HG02943 (cell line): ENCODE results near the gene GAL3ST3.
"Not testable (repeated sequence)": the region's sequence is repeated elsewhere in the genome, so short reads cannot be mapped to it uniquely, and the experiment has no call there.

Experiments
- ATAC-seq: cut with Tn5 transposase; IDR thresholded peaks from one replicate; pipeline ENCODE4 v1.9.1; 2021; ENCODE audit warnings: mild to moderate bottlenecking, low read depth, moderate library complexity; ENCODE audit not compliant: unreplicated experiment

GAL3ST3 gene

DNA sequence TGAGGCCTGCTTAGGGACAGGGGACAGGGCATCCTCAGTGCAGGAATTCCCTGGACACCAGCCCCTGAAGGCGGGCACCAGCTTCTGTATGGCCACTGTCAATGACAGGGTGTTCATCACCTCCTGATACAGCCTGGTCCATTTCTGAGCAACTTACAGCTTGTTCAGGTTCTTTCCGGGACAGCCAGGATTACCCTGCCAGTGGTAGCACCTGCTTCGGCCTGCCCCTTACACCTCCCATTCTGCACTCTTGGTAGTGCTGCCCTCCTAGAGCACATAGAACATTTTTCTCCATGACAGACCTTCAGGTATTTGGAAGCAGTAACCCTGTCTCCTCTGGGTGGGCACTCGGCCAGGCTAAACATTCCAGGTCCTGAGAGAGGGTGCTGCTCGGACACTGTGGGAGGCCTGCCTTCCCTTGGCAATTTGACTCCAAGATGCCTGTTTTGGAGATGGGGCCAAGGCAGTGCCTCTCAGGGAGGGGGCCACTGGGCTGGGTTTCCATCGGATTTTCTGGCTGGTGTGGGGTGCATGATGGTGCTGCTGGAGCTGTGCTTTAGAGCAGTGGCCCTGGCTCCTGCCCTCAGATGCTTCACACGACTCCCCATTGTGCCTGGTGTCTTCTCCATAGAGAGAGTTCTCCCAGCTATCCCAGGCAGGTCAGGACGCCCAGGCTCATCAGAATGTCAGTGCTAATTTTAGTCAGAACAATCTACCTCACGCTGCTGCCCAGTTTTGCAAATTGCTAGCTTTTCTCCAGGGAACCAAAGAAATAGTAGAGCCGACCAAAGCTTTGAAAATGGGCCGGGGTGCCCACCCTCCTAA lies 1.2 kb downstream of the GAL3ST3 start:
- ATAC-seq = no peak

DNA sequence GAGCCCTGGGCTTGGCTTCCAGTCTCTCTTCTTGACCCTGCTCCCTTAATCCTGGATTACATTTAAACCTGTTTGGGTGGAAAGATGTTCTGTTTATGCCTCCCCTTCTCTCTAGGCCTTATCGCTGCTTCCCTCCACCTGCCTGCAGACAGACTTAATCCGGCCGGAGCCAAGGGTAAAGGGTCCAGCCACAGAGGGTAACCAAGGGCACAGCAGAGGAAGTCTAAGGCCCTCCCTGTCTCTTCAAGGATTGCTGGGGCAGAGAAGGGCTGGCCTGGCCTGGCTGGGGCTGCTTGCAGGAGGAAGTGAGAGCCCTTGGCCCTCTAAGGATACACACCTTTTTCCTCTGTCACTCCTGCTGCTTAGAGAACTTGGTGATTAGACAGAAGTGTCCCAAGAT lies 2.1 kb downstream of the GAL3ST3 start:
- ATAC-seq = no peak

DNA sequence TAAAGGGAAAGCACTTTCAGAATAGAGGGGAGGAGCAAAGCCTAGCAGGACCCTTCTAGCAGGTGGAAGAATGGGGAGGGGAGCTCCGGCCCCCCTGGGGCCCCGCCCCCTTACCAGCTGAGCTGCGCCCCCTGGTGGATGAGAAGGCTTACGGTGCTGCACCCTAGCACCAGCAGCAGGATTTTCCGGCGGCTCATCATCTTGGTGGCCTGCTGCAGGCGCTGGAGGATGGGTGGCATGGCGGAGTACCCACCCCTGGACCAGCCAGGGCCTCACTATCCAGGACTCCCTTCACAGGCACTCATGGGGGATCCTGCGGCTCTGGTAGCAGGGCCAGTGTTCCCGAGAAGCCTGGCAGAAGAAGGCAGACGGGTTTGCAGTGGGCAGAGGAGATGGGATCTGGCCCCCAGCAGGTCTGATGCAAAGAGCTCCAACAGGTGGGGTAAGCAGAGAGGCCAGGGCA lies 3.8 kb downstream of the GAL3ST3 start:
- no peak for ATAC-seq

DNA sequence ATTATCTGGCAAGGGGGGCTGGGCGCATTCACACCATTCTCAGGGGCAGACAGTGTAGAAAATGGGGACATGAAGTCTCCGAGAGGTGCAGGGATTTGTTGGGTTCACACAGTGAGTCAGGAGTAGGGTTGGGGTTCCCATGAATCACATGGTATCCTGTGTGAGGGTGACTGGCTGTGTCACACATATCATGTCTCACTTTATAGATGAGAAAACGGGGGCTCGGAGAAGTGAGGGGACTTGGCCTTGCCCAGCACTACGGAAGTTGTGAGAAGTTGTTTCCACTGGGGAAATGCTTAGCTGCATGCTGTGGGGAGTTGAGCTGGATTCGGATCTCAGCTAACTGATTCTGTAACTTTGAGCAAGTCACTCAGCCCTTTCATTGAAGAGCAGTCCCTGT lies 4.2 kb downstream of the GAL3ST3 start:
- ATAC-seq = no peak

DNA sequence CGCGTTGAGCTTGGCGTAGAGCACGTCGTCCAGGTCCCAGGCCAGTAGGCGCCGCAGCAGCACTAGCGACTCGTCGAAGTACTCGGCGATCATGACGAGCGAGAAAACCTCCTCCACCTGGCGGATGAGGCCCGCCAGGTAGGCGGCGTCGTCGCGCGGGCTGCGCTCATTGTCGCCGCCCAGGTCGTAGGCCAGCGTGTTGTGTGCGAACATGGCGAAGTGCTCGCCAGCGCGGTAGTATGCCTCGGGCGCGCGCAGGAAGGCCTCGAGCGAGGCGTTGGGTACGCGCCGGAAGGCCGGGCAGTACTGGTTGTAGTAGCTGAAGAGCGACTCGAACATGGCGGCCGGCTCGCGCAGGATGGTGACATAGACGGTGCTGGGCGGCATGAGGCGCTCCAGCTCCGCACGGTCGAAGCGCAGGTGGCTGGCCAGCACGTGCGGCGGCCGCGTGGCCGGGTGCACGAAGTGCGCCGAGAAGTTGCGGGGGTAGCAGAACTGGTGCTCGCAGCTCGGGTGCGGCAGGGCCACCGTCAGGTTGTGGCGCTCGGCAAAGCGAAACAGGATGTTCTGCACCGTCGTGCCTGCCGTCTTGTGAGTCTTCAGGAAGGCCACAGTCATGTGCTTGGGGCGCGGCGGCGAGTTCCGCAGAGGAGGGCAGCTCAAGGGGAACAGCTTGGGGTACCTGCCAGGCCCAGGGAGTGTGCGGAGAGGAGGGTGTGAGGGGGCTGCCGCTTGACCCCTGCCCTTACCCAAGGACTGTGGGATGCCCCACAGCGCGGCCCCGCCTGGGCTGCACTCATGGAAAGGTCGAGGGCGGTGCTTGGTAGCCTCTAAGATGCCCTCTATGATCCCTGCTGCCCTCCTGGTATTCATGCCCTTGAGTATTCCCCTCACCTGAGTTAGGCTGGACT lies 5.7 kb downstream of the GAL3ST3 start:
- no peak for ATAC-seq

DNA sequence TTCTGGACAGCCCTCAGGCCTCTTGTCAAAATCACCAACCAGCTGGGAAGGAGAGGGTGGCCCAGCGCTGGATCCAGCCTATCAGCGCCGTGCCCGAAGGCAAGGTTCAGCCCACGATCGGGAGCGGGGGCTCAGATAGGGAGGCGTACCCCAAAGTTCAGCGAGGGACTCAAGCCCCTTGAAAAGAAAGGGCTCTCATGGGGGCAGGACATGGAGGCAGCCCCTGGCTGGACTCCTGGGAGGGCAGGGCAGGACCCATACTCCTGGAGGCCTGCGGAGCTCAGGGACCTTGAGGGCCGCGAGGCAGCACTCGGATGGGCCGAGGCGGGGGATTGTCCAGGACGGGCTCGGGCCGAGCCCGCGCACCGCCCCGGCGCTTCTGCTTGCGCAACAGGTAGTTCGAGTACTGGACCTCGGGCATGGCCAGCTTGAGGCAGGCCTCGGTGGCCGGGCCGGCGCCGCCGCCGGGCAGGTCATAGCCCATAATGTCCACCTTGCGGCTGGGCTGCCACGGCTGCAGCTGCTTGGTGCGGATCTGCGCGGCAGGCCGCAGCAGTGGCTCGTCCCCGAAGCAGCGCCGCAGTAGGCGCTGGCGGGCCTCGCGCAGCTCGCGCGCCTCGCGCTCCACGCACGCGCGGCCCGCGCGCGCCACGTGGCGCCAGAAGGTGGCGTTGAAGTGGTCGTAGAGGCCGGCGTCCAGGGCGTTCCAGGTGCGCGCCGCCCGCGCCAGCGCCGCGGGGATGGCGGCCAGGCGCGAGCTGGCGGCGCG lies 6.5 kb downstream of the GAL3ST3 start:
- ATAC-seq = no peak

DNA sequence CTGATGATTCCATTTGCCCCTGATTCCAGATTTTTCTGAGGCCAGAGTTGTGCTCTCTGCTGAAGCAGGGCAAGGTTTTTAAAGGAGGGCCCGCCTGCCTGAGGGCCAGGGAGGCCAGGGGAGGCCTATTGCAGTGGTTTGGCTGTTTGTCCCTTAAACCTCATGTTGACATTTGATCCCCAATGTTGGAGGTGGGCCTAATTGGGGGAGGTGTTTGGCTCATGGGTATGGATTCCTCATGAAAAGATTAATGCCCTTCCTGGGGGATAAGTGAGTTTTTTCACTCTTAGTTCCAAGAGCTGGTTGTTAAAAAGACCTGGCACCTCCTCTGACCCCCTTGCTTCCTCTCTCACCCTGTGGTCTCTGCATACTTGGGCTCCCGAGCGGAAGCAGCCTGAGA lies 9.2 kb downstream of the GAL3ST3 start:
- ATAC-seq = no peak

DNA sequence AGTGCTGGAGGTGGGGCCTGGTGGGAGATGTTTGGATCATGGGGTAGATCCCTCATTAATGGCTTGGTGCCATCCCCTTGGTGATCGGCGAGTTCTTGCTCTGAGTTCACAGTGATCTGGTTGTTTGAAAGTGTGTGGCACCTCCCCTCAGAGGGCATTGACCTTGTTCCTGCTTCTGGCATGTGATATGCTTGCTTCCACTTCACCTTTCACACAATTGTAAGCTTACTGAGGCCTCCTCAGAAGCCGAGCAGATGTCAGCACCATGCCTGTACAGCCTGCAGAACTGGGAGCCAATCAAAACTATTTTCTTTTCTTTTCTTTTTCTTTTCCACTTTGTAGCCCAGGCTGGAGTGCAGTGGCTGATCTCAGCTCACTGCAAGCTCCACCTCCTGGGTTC lies 11.6 kb downstream of the GAL3ST3 start:
- ATAC-seq = no peak

DNA sequence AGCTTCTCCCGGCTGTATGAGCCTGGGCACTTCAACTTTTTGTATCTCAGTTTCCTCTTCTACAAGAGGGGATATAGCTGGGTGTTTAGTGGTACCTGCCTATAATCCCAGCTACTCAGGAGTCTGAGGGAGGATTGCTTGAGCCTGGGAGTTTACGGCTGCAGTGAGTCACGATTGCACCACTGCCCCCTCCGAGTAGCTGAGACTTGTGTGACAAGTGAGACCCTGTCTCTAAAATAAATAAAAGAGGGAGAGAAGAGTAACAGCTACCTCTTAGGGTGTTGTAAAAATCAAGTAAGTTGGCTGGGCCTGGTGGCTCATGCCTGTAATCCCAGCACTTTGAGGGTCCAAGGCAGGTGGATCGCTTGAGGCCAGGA lies 12.6 kb downstream of the GAL3ST3 start:
- no peak for ATAC-seq

DNA sequence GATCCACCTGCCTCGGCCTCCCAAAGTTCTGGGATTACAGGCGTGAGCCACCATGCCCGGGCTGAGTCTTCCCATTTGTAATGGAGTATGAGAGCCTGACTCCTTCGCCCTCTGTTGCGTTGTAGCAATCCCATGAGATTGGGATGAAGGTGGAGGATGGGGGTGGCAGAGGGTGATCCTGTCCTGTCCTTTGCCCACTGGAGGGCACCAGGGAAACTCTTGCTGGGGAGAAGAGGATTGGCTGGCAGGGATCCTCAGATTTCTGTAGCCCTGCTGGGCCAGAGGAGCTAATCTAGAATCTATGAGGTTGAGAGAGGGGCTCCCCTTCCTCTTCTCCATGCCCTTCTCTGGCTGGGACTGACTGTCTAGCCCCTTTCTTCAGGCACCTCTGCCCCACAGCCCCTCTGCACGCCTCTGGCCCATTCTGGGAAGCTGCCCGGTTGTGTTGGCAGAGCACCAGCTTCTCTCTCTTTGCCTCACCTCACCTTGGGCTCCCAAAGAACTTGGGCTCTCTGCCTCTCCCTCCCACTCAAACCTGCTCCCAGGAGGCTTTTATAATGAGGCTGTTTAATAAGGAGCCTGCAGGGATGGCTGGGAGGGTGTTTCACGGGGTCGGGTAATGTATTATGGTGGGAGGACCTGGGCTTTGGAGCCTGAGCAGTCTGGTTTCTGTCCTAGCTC lies 13.2 kb downstream of the GAL3ST3 start:
- ATAC-seq = no peak

DNA sequence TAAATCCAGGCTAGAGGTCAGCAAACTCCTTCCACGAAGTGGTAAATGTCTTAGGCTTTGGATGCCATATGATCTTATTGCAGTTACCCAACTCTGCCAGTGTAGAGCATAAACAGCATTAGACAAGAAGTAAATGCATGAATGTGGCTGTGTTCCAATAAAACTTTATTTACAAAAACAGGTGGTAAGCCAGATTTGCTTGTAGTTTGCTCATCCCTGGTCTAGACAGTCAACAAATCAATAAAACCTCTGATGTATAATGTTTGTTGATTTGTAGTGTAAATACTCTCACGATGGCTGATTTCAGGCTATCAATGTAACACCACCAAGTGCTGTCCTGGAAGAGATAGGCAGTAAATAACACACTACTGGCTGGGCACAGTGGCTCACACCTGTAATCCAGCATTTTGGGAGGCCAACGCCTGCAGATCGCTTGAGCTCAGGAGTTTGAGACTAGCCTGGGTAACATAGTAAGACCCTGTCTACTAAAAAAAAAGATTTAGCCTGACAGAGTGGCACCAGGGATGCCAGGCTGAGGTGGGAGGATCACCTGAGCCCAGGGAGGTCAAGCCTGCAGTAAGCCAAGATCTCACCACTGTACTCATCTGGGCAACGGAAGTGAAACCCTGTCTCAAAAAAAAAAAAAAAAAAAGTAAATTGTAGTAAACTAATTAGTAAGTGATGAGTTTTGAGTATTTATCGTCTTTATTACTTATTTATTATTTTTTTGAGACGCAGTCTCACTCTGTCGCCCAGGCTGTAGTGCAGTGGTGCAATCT lies 15.8 kb downstream of the GAL3ST3 start:
- ATAC-seq = no peak

DNA sequence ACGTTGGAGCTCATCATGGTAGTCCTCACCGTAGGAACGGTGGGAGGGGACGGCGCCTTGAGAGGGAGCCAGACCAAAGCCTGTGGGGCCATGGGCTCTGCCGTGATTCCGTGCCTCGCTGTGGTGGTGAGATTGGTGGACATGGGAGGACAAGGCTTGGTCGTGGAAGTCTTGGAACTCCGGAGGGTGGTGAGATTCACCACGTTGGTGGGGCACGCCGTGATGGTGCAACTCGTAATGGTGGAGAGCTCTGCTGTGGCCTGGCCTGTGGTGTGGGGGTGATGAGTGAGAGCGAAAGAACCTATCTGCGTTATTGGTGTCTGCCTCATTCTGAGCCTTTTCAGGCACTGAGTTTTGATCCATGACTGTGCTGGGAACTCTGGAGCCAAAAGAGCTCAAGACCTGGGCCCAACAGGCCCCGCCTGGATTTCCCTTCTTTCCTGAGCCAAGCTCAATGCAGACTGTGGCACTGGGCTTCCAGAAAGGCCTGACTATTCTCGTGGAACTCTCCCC lies 22.9 kb downstream of the GAL3ST3 start, which contains the start of gene CATSPER1:
Gene CATSPER1, minus strand, starts transcription at position 463 of the 513 bp plus-strand sequence. Its CDS starts 100 bp downstream, at position 363.
- ATAC-seq = no peak

DNA sequence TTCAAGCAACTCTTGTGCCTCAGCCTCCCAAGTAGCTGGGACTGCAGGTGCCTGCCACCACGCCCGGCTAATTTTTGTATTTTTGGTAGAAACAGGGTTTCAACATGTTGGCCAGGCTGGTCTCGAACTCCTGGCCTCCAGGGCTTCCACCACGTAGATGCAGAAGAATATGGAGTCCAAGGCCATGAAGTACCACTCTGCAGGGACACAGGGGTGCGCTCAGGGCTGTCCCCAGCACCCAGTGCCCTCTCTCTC lies 25.8 kb downstream of the GAL3ST3 start:
- ATAC-seq = not testable (repeated sequence)

DNA sequence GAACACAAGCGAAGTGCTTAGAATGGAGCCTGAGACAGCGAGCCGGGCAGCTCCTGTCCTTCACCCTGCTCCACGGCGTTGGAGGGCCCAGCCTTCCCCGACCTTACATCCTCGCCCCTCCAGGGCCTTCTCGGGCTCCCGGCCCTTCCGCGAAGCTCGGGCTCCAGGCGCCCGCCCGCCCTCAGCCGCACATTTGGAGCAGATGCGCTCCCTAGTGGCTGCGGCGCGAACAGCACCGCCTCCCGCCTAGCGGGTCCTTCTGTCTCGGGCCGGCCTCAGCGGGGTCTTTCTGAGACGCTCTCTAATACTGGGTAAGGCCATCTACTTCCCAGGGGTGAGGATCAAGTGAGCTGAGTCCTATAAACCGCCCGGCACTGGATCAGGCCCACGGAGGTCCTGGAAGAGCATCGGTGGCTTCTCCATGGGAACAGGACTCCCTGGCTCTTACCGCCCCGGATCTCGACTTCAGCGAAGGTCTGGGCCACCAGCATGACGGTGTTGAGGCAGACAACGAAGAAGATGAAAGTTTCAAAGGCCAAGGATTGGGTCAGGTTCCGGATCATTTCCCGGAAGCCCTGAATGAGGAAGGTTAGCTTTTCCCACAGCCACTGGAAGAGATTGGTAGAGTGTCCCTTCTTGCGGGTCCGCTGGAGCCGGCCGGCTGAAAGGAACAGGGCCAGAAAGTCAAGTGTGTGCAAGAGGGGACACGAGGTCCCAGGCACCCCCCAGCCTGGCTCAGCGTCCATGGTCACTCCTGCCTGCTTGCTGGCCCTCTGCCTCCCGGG lies 26.4 kb downstream of the GAL3ST3 start:
- ATAC-seq = no peak

DNA sequence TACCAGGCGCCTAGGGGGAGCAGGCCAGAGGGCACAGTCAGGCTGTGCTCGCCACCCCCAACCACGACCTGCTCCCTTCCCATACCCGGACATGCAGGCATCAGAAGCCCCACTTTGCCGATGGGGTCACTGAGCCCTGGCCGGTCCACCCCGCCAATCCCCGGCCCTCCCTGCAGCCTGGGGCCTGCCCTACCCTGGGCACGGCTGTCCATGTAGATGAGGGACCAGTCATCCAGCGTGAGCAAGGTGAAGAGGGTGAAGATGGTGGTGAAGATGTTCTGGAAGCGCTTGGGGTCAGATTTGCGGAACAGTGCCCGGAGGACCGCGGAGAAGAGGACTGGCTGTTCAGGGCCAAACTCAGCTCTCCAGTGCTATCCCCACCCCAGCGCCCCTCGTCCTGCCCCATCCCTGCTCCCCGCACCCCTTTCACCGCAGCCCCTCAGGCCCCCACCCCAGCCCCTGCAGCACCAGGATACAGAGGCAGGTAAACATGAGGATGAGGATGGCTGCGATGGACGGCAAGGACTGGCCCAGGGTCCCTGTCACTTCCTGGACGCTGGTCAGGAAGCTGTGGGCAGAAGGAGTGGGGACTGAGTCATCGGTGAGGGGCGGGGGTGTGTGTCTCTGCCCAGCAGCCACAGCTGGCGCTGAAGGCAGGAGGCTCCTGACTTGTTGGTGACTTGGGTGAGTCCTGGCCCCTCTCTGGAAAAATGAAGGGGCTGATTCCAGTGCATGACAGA lies 28.2 kb downstream of the GAL3ST3 start:
- no peak for ATAC-seq

DNA sequence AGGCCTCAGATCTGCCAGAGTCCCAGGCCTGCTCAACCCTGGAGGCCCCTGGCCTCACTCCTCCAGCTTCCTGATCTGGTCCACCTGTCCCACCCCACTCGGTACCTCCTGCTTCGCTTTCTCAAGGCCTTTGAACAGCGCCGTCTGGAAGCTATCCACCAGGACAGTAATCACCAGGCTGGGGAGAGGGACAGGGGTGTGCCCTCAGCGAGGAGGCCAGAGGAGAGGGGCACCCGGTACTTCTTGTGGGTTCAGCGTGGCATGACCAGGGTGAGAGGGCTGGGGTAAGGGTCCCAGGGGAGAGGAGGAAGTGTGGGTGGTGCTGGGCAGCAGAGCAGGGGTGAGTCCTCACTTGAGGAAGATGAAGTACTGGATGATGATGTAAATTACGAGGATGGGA lies 28.7 kb downstream of the GAL3ST3 start:
- no peak for ATAC-seq

DNA sequence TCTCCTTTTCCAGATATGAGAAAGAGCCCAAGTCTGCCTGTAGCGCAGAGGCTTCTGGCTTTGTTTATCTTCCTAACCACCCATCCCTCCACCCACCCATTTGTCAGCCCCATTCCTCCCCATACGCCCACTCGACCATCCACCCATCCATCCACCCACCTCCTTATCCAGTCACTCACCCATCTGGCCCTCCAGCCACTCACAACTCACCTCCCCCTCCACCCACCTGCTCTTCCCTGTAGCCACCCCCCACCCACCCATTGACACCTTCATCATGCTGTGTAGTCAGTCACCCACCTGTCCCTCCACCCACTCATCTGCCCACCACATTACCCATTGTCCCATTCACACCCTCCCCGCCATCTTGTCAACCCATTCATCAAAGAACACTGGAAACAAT lies 31.6 kb downstream of the GAL3ST3 start:
- no peak for ATAC-seq

DNA sequence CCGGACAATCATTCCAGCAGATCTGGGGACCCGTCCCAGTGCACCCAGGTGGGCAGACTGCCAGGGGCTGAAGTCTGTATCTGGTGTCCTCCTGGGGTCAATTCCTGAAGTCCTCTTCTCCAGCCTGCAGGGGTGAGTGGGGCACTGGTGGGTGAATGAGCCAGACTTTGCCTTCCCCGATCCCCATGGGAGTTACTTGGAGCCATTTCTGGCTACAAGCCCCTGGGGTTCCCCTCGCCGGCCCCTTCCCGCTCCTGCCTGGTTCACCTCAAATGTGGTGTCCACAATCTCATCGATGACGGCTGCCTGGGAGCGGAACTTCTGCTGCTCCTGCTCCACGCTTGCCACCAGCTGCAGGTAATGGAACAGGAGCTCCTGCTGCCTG lies 32.2 kb downstream of the GAL3ST3 start:
- ATAC-seq = no peak
